Lower lobe of right lung (tissue), 2 donors: ENCODE results near the gene GNRH2. TPM values are rescaled to one million over a fixed set of nuclear protein-coding genes. Genes with fewer than 3 reads are reported as not detected.
A peak's percentile ranks its signal among the peaks of the same experiment; 100 is the strongest.

ENCODE experiments used
- ATAC-seq, 2 donors: fragments of 200-7000 bp; cut with Tn5 transposase; one replicate each; pipeline ENCODE4 v1.9.1; 2020 to 2022; ENCODE audit warnings: mild to moderate bottlenecking in 2 of 2, moderate library complexity in 2 of 2
- DNase-seq: peaks from one replicate; pipeline ENCODE4 v3.0.0-alpha.2; 2020
- H3K27ac ChIP-seq: fragments of 200-600 bp; one replicate; pipeline ENCODE4 v1.8.0; 2022
- H3K27me3 ChIP-seq: fragments of 200-600 bp; one replicate; pipeline ENCODE4 v1.8.0; 2022; ENCODE audit warnings: low read depth
- H3K36me3 ChIP-seq: fragments of 200-600 bp; one replicate; pipeline ENCODE4 v1.8.0; 2022; ENCODE audit warnings: mild to moderate bottlenecking
- H3K4me1 ChIP-seq: fragments of 200-600 bp; one replicate; pipeline ENCODE4 v1.8.0; 2022
- H3K4me3 ChIP-seq: fragments of 200-600 bp; one replicate; pipeline ENCODE4 v1.8.0; 2022; ENCODE audit warnings: mild to moderate bottlenecking
- H3K9me3 ChIP-seq: fragments of 200-600 bp; one replicate; pipeline ENCODE4 v1.8.0; 2022
- CTCF ChIP-seq: fragments of 200-600 bp; IDR thresholded peaks from one replicate; pipeline ENCODE4 v1.8.0; 2022; ENCODE audit warnings: antibody characterized with exemption, mild to moderate bottlenecking
- intact Hi-C: fragments of 100-400 bp; cut with DNase I; formaldehyde crosslinking; loops from one replicate; pipeline ENCODE4 v1.11.0; 2022
- long read RNA-seq: library from polyadenylated mRNA; unstranded; transcript quantifications from one replicate; pipeline ENCODE4 v2.0.0, GENCODE V29; 2021
- total RNA-seq: library from RNA; stranded (reverse); fragmentation: NEBNext Ultra II Directional; extraction: Animal tissue kit (Norgen Biotek cat#: 25700); gene quantifications from one replicate; pipeline ENCODE4 v1.2.1, GENCODE V29; 2021
- donor health status: DM: no; HTN: yes; CAD: no; lungs with severe emphysema.

GNRH2 gene
- total RNA-seq, result not detected
- long read RNA-seq, result 0 reads

- ATAC-seq (no peak), DNase-seq (no peak)
- Histone ChIP-seq H3K4me1 (peaks cover 21% of the 10 kb centered on the region), H3K27me3 (no peaks in the 10 kb centered on the region), H3K36me3 (peaks cover 33% of the 10 kb centered on the region), H3K27ac (peak within 1 kb of the TSS; percentile 27), H3K4me3 (no peak within 1 kb of the TSS), H3K9me3 (no peaks in the 10 kb centered on the region)
- intact Hi-C loops, result no loop called here
- no peak for TF ChIP-seq CTCF
These were observed at the start of gene GNRH2 for GRCh38 chr20:3043322-3043721. Gene GNRH2, plus strand, starts transcription at chr20:3043622. Its CDS starts 793 bp downstream, at chr20:3044415.

DNA sequence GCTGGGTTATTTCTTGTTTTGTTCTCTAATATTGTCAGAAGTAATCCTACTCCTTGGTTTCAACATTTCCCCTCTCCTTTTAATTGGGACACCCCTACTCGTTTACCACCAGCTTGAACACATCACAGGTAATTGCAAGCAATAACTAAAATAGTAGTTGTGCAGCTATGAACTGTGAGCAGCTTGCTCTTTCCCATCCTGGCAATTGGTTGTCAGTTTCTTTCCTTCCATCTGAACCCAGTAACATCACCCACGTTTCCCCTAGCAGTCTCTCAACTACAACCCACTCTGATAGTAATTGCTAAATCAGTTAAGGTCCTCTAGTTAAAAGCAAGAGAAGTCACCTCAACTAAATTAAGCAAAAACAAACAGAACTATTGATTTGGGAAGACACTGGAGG lies 47.6 kb upstream of the GNRH2 start:
- no peaks in the 10 kb centered on the region for H3K9me3 ChIP-seq
- intact Hi-C loops, result no loop called here
- H3K27me3 ChIP-seq, result no peaks in the 10 kb centered on the region
- H3K4me3 ChIP-seq, result no peak overlapping the region
- H3K27ac ChIP-seq, result no peak overlapping the region
- ATAC-seq (no peak), DNase-seq (no peak)
- H3K36me3 ChIP-seq, result peaks cover 67% of the 10 kb centered on the region
- no peak for TF ChIP-seq CTCF
- no peaks in the 10 kb centered on the region for H3K4me1 ChIP-seq

GRCh38 chr20:2998728-2999127 lies 44.7 kb upstream of the GNRH2 start:
- Histone ChIP-seq H3K36me3 (peaks cover 43% of the 10 kb centered on the region), H3K4me1 (no peaks in the 10 kb centered on the region), H3K27me3 (no peaks in the 10 kb centered on the region), H3K4me3 (no peak overlapping the region), H3K9me3 (no peaks in the 10 kb centered on the region), H3K27ac (no peak overlapping the region)
- no peak for DNase-seq
- no peak for TF ChIP-seq CTCF
- intact Hi-C loops, result no loop called here
- no peak for ATAC-seq

- Histone ChIP-seq H3K27me3 (no peaks in the 10 kb centered on the region), H3K27ac (no peak overlapping the region), H3K4me1 (no peaks in the 10 kb centered on the region), H3K4me3 (no peak overlapping the region), H3K36me3 (peaks cover 44% of the 10 kb centered on the region), H3K9me3 (no peaks in the 10 kb centered on the region)
- DNase-seq, result no peak
- peak; percentile 52 for TF ChIP-seq CTCF
- intact Hi-C loops, result no loop called here
- ATAC-seq, result peak; percentile 67 to 71
These were observed 42.4 kb upstream of the GNRH2 start for GRCh38 chr20:3000852-3001523.

DNA sequence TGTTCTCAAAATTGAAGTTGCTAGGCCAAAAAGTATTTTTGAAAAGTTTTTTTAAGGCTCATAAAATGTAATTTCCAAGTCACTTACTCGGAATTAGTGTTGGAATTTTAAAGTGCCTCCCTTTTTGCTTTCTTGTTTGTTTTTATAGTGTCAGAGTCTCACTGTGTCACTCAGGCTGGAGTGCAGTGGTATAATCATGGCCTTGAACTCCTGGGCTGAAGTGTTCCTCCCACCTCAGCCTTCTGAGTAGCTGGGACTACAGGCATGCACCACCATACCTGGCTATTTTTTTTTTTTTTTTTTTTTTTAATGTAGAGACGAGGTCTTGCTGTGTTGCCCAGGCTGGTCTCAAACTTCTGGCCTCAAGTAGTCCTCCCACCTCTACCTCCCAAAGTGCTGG lies 40.0 kb upstream of the GNRH2 start:
- H3K36me3 ChIP-seq, result peaks cover 51% of the 10 kb centered on the region

More for the DNA sequence above, 40.0 kb upstream of the GNRH2 start:
- no peaks in the 10 kb centered on the region for H3K9me3 ChIP-seq
- DNase-seq, result no peak
- no peaks in the 10 kb centered on the region for H3K4me1 ChIP-seq
- ATAC-seq, result no peak
- no peak overlapping the region for H3K4me3 ChIP-seq
- intact Hi-C loops, result no loop called here
- no peak for TF ChIP-seq CTCF
- H3K27ac ChIP-seq, result no peak overlapping the region
- no peaks in the 10 kb centered on the region for H3K27me3 ChIP-seq
